Stomach (tissue), 4 donors: ENCODE data around the gene SPG7.

Experiments used
- EP300 ChIP-seq: sonication (generic); formaldehyde crosslinking; IDR thresholded peaks from one replicate; pipeline ENCODE4 v1.6.1; 2017; ENCODE audit warnings: antibody characterized with exemption
- POLR2A ChIP-seq, 4 donors: fragments of 450-650 bp; IDR thresholded peaks; one replicate each; pipeline ENCODE4 v1.6.1; 2016; ENCODE audit warnings: antibody characterized with exemption in 4 of 4, control low read depth in 2 of 4, mild to moderate bottlenecking in 1 of 4, moderate library complexity in 1 of 4
- POLR2AphosphoS5 ChIP-seq, 3 donors: sonication (generic); formaldehyde crosslinking; IDR thresholded peaks; one replicate each; pipeline ENCODE4 v1.6.1; 2016; ENCODE audit warnings: antibody characterized with exemption in 3 of 3
- TF ChIP-seq, protein P1 (sequence below), 7 experiments: fragments of 450-650 bp in 4 of 7; fragments of 200-600 bp in 3 of 7; sonication (generic) in 3 of 7; IDR thresholded peaks; one replicate each; pipeline ENCODE4 v1.5.1; 2016 to 2019; ENCODE audit warnings: antibody characterized with exemption in 7 of 7, control low read depth in 2 of 7, mild to moderate bottlenecking in 1 of 7

DNA sequence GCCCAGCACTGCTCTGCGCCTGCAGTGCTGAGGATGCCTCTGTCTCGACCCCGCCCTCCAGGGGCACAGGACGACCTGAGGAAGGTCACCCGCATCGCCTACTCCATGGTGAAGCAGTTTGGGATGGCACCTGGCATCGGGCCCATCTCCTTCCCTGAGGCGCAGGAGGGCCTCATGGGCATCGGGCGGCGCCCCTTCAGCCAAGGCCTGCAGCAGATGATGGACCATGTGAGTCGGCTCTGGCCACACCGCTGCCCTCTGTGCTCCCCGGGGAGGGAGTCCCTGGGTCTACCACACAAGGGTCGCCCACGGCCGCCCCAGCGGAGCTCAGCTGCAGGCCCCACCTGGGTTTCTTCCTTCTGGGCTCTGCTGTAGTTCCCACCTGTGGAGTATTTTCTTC lies 45.5 kb downstream of the SPG7 start:
- TF ChIP-seq POLR2AphosphoS5 (IDR thresholded peaks at IDR 0.05) (no peak), EP300 (no peak), POLR2A (IDR thresholded peaks at IDR 0.05) (no peak)
- TF ChIP-seq, protein P1, sequence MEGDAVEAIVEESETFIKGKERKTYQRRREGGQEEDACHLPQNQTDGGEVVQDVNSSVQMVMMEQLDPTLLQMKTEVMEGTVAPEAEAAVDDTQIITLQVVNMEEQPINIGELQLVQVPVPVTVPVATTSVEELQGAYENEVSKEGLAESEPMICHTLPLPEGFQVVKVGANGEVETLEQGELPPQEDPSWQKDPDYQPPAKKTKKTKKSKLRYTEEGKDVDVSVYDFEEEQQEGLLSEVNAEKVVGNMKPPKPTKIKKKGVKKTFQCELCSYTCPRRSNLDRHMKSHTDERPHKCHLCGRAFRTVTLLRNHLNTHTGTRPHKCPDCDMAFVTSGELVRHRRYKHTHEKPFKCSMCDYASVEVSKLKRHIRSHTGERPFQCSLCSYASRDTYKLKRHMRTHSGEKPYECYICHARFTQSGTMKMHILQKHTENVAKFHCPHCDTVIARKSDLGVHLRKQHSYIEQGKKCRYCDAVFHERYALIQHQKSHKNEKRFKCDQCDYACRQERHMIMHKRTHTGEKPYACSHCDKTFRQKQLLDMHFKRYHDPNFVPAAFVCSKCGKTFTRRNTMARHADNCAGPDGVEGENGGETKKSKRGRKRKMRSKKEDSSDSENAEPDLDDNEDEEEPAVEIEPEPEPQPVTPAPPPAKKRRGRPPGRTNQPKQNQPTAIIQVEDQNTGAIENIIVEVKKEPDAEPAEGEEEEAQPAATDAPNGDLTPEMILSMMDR (IDR thresholded peaks at IDR 0.05): no peak
